Panc1 (cell line): ENCODE data around the gene AFF3. TPM values are rescaled to one million over a fixed set of nuclear protein-coding genes. Genes with fewer than 3 reads are reported as not detected.

Experiments
- ATAC-seq: fragments of 200-7000 bp; cut with Tn5 transposase; 2 replicates; pipeline ENCODE4 v1.9.1; 2020; ENCODE audit warnings: mild to moderate bottlenecking, moderate library complexity
- BruUV-seq: library from RNA; stranded (reverse); fragments of 400-500 nt; replicated peaks from 2 replicates; lab custom pipeline; 2021; lab: Mats Ljungman, UMichigan
- CTCF ChIA-PET: fragments of 300-600 bp; sonication (Branson Sonifier 250); formaldehyde crosslinking; loops from one replicate; lab custom pipeline; 2022; ENCODE audit warnings: antibody characterized with exemption; lab: Charles Lee
- POLR2A ChIA-PET: fragments of 300-600 bp; sonication (Branson Sonifier 250); formaldehyde crosslinking; loops from one replicate; lab custom pipeline; 2022; ENCODE audit warnings: antibody characterized with exemption; lab: Charles Lee
- DNase-seq: peaks from one replicate; pipeline ENCODE4 v3.0.0-alpha.2; 2010; ENCODE audit warnings: low read depth, low spot score
- H3K27ac ChIP-seq: 2 replicates; pipeline ENCODE4 v1.5.1; 2011; ENCODE audit warnings: mild to moderate bottlenecking, low read length, inconsistent platforms
- H3K27me3 ChIP-seq: fragments of 200-500 bp; sonication (Bioruptor generic); 2 replicates; pipeline ENCODE4 v1.6.0; 2014; ENCODE audit warnings: low read length, inconsistent platforms; ENCODE audit not compliant: control insufficient read depth, insufficient read depth
- H3K36me3 ChIP-seq: fragments of 200-500 bp; sonication (Bioruptor generic); 2 replicates; pipeline ENCODE4 v1.5.1; 2014; ENCODE audit warnings: inconsistent platforms, mild to moderate bottlenecking, low read length, moderate library complexity; ENCODE audit not compliant: control insufficient read depth, insufficient read depth
- H3K4me1 ChIP-seq: 2 replicates; pipeline ENCODE4 v1.5.1; 2011; ENCODE audit warnings: inconsistent platforms, mild to moderate bottlenecking, low read length, moderate library complexity; ENCODE audit not compliant: control insufficient read depth, insufficient read depth
- H3K4me3 ChIP-seq, 2 experiments: 2 replicates each; pipeline ENCODE4 v1.5.1; 2011 to 2012; ENCODE audit warnings: low read depth in 2 of 2, low read length in 2 of 2, mild to moderate bottlenecking in 2 of 2, inconsistent platforms in 1 of 2, moderate library complexity in 1 of 2
- H3K9me3 ChIP-seq: fragments of 200-500 bp; sonication (Bioruptor generic); 2 replicates; pipeline ENCODE4 v1.5.1; 2014; ENCODE audit warnings: low read depth, mild to moderate bottlenecking, inconsistent platforms, low read length, moderate library complexity; ENCODE audit not compliant: control insufficient read depth, insufficient read depth
- CTCF ChIP-seq: fragments of 450-650 bp; IDR thresholded peaks from 2 replicates; pipeline ENCODE4 v1.5.1; 2017; ENCODE audit warnings: mild to moderate bottlenecking
- POLR2AphosphoS5 ChIP-seq: IDR thresholded peaks from 2 replicates; pipeline ENCODE4 v1.6.1; 2012; ENCODE audit warnings: mild to moderate bottlenecking, low read depth, low read length, moderate library complexity
- SIN3A ChIP-seq: IDR thresholded peaks from 2 replicates; pipeline ENCODE4 v1.6.1; 2012; ENCODE audit warnings: low read depth, mild to moderate bottlenecking, low read length, moderate library complexity, borderline replicate concordance; ENCODE audit not compliant: insufficient read depth
- TCF7L2 ChIP-seq: IDR thresholded peaks from 2 replicates; pipeline ENCODE4 v1.6.1; 2011; ENCODE audit warnings: mild to moderate bottlenecking, low read depth, low read length, inconsistent platforms
- in situ Hi-C: cut with HindIII; loops from 2 replicates; pipeline ENCODE4 v1.10.0; 2016; ENCODE audit warnings: low sequenced_read_pairs, low pct_unique_long_range_greater_than_20kb
- intact Hi-C: fragments of 100-400 bp; cut with micrococcal nuclease; formaldehyde crosslinking; loops from one replicate; pipeline ENCODE4 v1.10.0; 2022; ENCODE audit not compliant: unreplicated experiment
- total RNA-seq: library from RNA; stranded (reverse); gene quantifications from one replicate; pipeline ENCODE4 v1.2.1, GENCODE V29; 2021; ENCODE audit not compliant: unreplicated experiment
- TF ChIP-seq, protein P1 (sequence below), 2 experiments: IDR thresholded peaks; 2 replicates each; pipeline ENCODE4 v1.6.1; 2011 to 2012; ENCODE audit warnings: low read depth in 2 of 2, control low read depth in 1 of 2, low read length in 1 of 2, mild to moderate bottlenecking in 1 of 2, moderate library complexity in 1 of 2; ENCODE audit not compliant: insufficient read depth in 1 of 2

Gene AFF3
- total RNA-seq, 1 experiment from 2014 or later: 2.2 TPM

DNA sequence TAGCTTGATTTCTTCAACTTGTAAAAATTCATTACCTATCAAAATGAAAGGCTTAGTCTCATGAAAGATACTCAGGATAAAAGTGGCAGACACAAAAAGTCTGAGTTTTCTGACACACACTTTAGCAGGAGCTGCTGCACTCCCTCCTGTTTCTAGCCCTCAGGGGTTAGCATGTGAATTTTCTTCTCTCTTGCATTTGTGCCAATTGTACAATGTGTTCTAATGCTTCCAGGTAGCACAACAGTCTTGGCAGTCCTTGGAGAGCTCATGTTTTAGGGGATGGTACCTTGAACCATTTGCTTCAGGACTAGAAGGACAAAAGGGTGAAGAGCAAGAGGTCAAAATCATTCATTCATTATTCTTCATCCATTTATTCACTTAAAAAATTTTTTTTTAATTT is 316.8 kb downstream of the AFF3 start:
- CTCF ChIA-PET: no interaction called here

GRCh38 chr2:99824758-99825157 is 317.6 kb downstream of the AFF3 start:
- Histone ChIP-seq H3K36me3 (no peaks in the 10 kb centered on the region), H3K9me3 (no peaks in the 10 kb centered on the region), H3K27me3 (peaks cover 4% of the 10 kb centered on the region; the same call in 1 of the 2 replicates), H3K4me1 (no peaks in the 10 kb centered on the region), H3K27ac (no peak overlapping the region), H3K4me3 (no peak overlapping the region)
- ChIA-PET CTCF (no interaction called here), POLR2A (no interaction called here)
- ATAC-seq (no peak), DNase-seq (no peak)
- in situ Hi-C loops: no loop called here
- BruUV-seq: no TSS peak
- intact Hi-C loops: no loop called here
- TF ChIP-seq, protein P1, sequence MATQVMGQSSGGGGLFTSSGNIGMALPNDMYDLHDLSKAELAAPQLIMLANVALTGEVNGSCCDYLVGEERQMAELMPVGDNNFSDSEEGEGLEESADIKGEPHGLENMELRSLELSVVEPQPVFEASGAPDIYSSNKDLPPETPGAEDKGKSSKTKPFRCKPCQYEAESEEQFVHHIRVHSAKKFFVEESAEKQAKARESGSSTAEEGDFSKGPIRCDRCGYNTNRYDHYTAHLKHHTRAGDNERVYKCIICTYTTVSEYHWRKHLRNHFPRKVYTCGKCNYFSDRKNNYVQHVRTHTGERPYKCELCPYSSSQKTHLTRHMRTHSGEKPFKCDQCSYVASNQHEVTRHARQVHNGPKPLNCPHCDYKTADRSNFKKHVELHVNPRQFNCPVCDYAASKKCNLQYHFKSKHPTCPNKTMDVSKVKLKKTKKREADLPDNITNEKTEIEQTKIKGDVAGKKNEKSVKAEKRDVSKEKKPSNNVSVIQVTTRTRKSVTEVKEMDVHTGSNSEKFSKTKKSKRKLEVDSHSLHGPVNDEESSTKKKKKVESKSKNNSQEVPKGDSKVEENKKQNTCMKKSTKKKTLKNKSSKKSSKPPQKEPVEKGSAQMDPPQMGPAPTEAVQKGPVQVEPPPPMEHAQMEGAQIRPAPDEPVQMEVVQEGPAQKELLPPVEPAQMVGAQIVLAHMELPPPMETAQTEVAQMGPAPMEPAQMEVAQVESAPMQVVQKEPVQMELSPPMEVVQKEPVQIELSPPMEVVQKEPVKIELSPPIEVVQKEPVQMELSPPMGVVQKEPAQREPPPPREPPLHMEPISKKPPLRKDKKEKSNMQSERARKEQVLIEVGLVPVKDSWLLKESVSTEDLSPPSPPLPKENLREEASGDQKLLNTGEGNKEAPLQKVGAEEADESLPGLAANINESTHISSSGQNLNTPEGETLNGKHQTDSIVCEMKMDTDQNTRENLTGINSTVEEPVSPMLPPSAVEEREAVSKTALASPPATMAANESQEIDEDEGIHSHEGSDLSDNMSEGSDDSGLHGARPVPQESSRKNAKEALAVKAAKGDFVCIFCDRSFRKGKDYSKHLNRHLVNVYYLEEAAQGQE (IDR thresholded peaks at IDR 0.05; ENCODE audit: insufficient read depth in 1 of 2, low read depth in 2 of 2, low read length in 1 of 2): no peak
- no peak for TF ChIP-seq SIN3A
- TF ChIP-seq CTCF: no peak
- no peak for TF ChIP-seq POLR2AphosphoS5
- no peak for TF ChIP-seq TCF7L2

More for the DNA sequence above, 316.8 kb downstream of the AFF3 start:
- H3K27ac ChIP-seq: no peak overlapping the region
- in situ Hi-C loops (no loop called here), intact Hi-C loops (no loop called here)
- DNase-seq (no peak), ATAC-seq (no peak)
- H3K9me3 ChIP-seq: no peaks in the 10 kb centered on the region
- POLR2A ChIA-PET: no interaction called here
- H3K36me3 ChIP-seq: no peaks in the 10 kb centered on the region
- no peaks in the 10 kb centered on the region for H3K4me1 ChIP-seq
- H3K4me3 ChIP-seq: no peak overlapping the region
- peaks cover 4% of the 10 kb centered on the region; the same call in 1 of the 2 replicates for H3K27me3 ChIP-seq
- BruUV-seq: no TSS peak
- TF ChIP-seq POLR2AphosphoS5 (no peak), SIN3A (no peak), TCF7L2 (no peak), CTCF (no peak)
- TF ChIP-seq, protein P1 (IDR thresholded peaks at IDR 0.05; ENCODE audit: insufficient read depth in 1 of 2, low read depth in 2 of 2, low read length in 1 of 2): no peak
